ENCODE data around the gene MTR.

The MTR gene

GRCh38 chr1:236766506-236766905 lies 28.6 kb upstream of the MTR start:
- Histone ChIP-seq H4K20me1 (ENCODE audit: insufficient read depth) (no peaks in the 10 kb centered on the region), H3K27me3 (ENCODE audit: insufficient read depth, low read depth) (no peaks in the 10 kb centered on the region), H3K27ac (no peak overlapping the region), H3K9ac (no peak overlapping the region), H3K36me3 (ENCODE audit: insufficient read depth) (no peaks in the 10 kb centered on the region), H3K4me1 (ENCODE audit: low read depth, poor library complexity, severe bottlenecking) (no peaks in the 10 kb centered on the region), H3K4me2 (no peak overlapping the region), H2AFZ (ENCODE audit: low read depth) (no peak overlapping the region), H3K79me2 (ENCODE audit: insufficient read depth, low read depth) (no peaks in the 10 kb centered on the region), H3K4me3 (IDR thresholded peaks at IDR 0.05; ENCODE audit: insufficient read depth, low read depth, low read length) (no peak overlapping the region)
- TF ChIP-seq CTCF (conservative IDR thresholded peaks at IDR 0.05; ENCODE audit: low read depth, low read length) = no peak

GRCh38 chr1:236767276-236767675 lies 27.8 kb upstream of the MTR start:
- no peak overlapping the region for H2AFZ ChIP-seq (ENCODE audit: low read depth)
- no peaks in the 10 kb centered on the region for H3K27me3 ChIP-seq (ENCODE audit: insufficient read depth, low read depth)
- H3K36me3 ChIP-seq (ENCODE audit: insufficient read depth) = no peaks in the 10 kb centered on the region
- H4K20me1 ChIP-seq (ENCODE audit: insufficient read depth) = no peaks in the 10 kb centered on the region
- H3K27ac ChIP-seq = no peak overlapping the region
- H3K4me3 ChIP-seq (IDR thresholded peaks at IDR 0.05; ENCODE audit: insufficient read depth, low read depth, low read length) = no peak overlapping the region
- H3K4me2 ChIP-seq = no peak overlapping the region
- H3K79me2 ChIP-seq (ENCODE audit: insufficient read depth, low read depth) = no peaks in the 10 kb centered on the region
- no peak overlapping the region for H3K9ac ChIP-seq
- no peak for TF ChIP-seq CTCF (conservative IDR thresholded peaks at IDR 0.05; ENCODE audit: low read depth, low read length)
- H3K4me1 ChIP-seq (ENCODE audit: low read depth, poor library complexity, severe bottlenecking) = no peaks in the 10 kb centered on the region

- no peaks in the 10 kb centered on the region for H3K36me3 ChIP-seq (ENCODE audit: insufficient read depth)
- H3K4me2 ChIP-seq = no peak overlapping the region
- H2AFZ ChIP-seq (ENCODE audit: low read depth) = no peak overlapping the region
- no peak overlapping the region for H3K27ac ChIP-seq
- TF ChIP-seq CTCF (conservative IDR thresholded peaks at IDR 0.05; ENCODE audit: low read depth, low read length) = no peak
- no peaks in the 10 kb centered on the region for H3K27me3 ChIP-seq (ENCODE audit: insufficient read depth, low read depth)
- H3K9ac ChIP-seq = no peak overlapping the region
- H3K79me2 ChIP-seq (ENCODE audit: insufficient read depth, low read depth) = no peaks in the 10 kb centered on the region
- H3K4me3 ChIP-seq (IDR thresholded peaks at IDR 0.05; ENCODE audit: insufficient read depth, low read depth, low read length) = no peak overlapping the region
- no peaks in the 10 kb centered on the region for H3K4me1 ChIP-seq (ENCODE audit: low read depth, poor library complexity, severe bottlenecking)
- H4K20me1 ChIP-seq (ENCODE audit: insufficient read depth) = no peaks in the 10 kb centered on the region
Measured at GRCh38 chr1:236768601-236769000, 26.5 kb upstream of the MTR start.

GRCh38 chr1:236773919-236774318 lies 21.2 kb upstream of the MTR start:
- no peak overlapping the region for H2AFZ ChIP-seq (ENCODE audit: low read depth)
- no peak overlapping the region for H3K27ac ChIP-seq
- H3K4me3 ChIP-seq (IDR thresholded peaks at IDR 0.05; ENCODE audit: insufficient read depth, low read depth, low read length) = no peak overlapping the region
- H3K79me2 ChIP-seq (ENCODE audit: insufficient read depth, low read depth) = no peaks in the 10 kb centered on the region
- H3K36me3 ChIP-seq (ENCODE audit: insufficient read depth) = no peaks in the 10 kb centered on the region
- no peaks in the 10 kb centered on the region for H4K20me1 ChIP-seq (ENCODE audit: insufficient read depth)
- H3K4me2 ChIP-seq = no peak overlapping the region
- no peak for TF ChIP-seq CTCF (conservative IDR thresholded peaks at IDR 0.05; ENCODE audit: low read depth, low read length)
- no peaks in the 10 kb centered on the region for H3K4me1 ChIP-seq (ENCODE audit: low read depth, poor library complexity, severe bottlenecking)
- no peak overlapping the region for H3K9ac ChIP-seq
- no peaks in the 10 kb centered on the region for H3K27me3 ChIP-seq (ENCODE audit: insufficient read depth, low read depth)

GRCh38 chr1:236774926-236775325 lies 20.2 kb upstream of the MTR start:
- H3K4me2 ChIP-seq = no peak overlapping the region

More at GRCh38 chr1:236774926-236775325, 20.2 kb upstream of the MTR start:
- Histone ChIP-seq H4K20me1 (ENCODE audit: insufficient read depth) (no peaks in the 10 kb centered on the region), H3K27me3 (ENCODE audit: insufficient read depth, low read depth) (no peaks in the 10 kb centered on the region), H3K4me1 (ENCODE audit: low read depth, poor library complexity, severe bottlenecking) (no peaks in the 10 kb centered on the region), H3K4me3 (IDR thresholded peaks at IDR 0.05; ENCODE audit: insufficient read depth, low read depth, low read length) (no peak overlapping the region), H3K36me3 (ENCODE audit: insufficient read depth) (no peaks in the 10 kb centered on the region), H3K79me2 (ENCODE audit: insufficient read depth, low read depth) (no peaks in the 10 kb centered on the region), H3K27ac (no peak overlapping the region), H3K9ac (no peak overlapping the region), H2AFZ (ENCODE audit: low read depth) (no peak overlapping the region)
- TF ChIP-seq CTCF (conservative IDR thresholded peaks at IDR 0.05; ENCODE audit: low read depth, low read length) = no peak
